Measurements from ENCODE around the gene ACAP1.

Gene ACAP1

DNA sequence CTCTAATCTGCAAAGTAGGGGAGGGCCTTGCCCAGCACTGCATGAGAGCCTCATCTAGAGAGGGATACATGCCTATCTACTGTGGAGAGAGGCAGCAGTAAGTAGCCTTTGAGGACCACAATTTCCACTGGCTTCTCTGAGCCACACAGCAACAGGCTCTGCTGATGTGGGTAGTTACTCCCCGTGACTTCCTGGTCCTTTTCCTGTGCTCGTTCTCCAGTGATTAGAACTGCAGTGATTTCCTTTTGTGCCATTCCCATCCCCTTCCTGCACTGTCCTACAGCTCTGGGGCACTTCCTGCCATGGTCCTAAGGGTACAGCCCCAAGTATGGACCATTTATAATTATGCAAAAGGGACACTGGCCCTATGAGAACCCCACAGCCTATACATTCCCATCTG, 55.0 kb downstream of the ACAP1 start:
- DNase-seq (ENCODE audit: low spot score) = no peak

DNA sequence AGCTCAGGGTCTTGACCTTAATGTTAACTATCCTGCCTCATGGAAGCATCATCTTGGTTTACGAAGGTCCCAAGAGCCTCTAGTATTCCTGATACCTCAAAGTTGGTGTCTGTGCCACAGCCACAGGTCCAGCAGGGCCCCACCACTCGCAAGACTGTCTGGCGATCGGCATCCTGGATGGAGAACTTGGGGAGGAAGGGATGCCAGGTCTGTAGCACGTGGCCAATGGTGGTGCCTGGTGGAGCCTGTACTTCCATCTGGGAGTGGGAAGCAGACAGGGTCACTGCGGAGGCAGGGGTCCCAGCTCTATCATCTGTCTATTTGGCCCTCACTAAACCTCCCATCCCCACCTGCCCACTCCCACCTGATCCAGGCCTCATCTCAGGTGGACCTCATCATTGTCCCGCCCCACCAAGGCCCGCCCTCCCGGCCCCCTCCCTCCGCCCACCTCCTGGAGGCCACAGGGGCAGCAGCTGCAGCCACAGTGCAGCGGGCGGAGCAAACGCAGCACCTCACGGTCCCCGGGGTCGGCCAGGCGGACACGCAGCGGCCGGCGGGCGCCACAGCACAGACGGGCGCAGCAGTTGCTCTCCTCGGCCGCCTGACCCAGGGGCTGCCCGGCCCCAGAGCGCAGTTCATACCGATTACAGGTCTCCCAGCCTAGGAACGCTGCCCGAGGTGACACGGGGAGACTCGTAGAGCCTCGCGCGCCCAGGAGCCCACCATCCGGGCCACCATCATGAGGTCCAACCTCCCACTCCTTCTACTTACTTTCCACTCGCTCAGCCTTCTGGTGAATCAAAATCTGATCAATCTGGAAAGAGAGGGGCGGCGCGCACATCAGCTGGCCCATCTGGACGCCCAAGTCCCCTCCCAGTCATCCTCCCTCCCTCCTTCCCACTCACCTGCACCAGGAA, 56.6 kb downstream of the ACAP1 start:
- DNase-seq (ENCODE audit: low spot score) = no peak

DNA sequence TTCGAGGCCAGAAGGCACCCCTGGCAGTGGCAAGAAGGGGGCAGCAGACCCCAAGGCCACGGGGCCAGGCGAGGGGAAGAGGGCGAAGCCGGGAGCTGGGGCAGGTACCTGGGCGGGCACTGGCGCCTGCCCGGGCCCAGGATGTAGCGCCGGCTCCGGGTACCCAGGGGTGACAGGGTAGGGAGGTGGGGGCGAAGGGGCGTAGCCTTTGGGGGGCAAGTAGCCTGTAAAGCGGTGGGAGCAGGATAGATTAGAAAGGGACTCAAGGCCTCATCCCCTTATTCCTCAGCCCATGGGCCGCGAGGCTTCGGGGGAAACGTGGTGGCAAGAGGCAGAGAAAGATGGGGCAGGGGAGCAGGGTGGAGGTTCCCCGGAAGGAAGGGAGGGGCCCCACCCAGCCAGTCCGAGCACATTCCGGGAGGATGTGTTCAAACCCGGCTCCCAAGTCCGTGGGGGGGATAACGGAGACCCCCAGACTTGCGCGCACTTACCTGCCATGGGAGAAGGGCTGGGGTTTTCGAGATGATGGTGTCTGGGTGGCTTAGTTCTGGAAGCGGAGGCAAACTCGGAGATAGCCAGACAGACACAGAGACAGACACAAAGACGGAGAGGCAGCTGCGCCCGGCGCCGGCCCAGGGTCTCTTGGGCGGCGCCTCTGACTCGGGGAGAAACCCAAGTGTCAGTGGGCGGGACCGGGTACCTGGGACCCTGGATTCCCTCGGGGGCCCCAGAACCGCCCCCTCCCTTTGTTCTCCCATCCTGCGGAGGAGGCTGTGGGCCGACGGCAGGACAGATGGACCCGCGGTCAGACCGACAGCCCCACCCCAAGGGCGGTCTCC, 57.5 kb downstream of the ACAP1 start:
- no peak for DNase-seq (ENCODE audit: low spot score)

DNA sequence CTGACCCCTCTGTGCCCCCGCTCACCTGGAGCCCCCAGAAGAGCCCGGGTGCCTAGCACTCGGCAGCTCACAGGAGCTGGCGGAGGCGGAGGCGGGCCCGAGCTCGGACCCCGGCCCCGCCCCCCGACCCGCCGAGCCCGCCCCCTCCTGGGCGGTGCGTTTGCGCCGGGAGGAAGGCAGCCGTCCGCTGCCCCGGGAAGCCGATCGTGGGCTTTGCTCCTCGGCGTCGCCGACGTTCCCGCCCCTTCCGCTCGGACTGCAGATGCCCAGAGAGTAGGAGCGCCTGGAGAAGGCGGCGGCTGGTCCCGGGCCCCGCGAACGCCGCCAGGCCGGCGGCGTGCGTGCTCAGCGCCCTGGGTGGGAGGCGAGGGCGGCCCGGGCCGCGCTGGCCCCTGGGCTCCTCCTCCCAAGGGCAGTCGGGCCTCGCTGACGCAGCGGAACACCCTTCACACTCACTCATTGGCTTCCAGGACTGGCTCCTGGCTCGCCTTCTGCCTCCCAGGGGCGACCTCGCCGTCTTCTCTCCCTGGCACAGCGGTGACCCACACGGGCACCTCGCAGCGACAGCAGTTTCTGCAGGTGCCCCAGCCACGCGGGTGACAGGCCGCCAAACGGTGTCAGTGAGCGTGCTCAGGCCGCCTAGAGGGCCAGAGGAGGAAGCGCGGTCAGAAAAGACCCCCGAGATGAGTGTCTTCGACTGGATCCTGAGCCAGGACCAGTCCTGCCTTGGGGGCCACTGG, 58.3 kb downstream of the ACAP1 start, which contains the start of gene PLSCR3:
Gene PLSCR3, minus strand, starts transcription at position 74 of the 740 bp plus-strand sequence. CDS start 415 bp downstream, outside the sequence.
- peak; percentile 87 for DNase-seq (ENCODE audit: low spot score)

DNA sequence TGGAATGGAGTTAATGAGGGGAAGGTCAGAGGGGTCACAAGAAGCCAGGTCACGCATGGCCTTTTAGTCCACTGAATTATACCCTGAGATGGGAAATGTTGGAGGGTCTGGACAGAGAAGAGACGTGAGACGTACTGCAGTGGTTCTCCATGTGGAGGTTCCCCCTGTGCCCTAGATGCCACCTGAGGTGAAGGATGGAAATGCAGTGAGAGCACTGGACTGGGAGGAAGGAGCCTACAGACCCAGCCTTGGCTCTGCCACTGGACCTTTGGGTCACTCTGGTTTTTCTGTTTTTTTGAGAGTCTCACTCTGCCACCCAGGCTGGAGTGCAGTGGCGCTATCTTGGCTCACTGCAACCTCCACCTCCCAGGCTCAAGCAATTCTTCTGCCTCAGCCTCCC, 59.8 kb downstream of the ACAP1 start:
- DNase-seq (ENCODE audit: low spot score) = no peak

DNA sequence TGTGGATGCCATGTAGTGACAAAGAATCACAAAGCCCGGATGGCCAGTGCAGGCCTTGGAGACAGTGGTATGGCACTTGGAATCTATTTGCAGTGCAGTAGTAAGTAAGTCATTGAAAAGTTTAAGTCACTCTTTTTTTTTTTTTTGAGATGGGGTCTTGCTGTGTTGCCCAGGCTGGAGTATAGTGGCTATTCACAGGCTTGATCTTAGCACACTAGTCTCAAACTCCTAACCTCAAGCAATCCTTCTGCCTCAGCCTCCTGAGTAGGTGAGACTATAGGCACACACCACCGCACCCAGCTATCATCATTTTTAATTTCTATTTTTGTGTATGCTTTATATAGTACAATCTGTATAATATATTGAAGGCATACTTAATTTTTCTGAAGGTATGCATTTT, 62.3 kb downstream of the ACAP1 start:
- DNase-seq (ENCODE audit: low spot score) = no peak
